ENCODE results near the gene SLC9A5.

Gene SLC9A5, protein sequence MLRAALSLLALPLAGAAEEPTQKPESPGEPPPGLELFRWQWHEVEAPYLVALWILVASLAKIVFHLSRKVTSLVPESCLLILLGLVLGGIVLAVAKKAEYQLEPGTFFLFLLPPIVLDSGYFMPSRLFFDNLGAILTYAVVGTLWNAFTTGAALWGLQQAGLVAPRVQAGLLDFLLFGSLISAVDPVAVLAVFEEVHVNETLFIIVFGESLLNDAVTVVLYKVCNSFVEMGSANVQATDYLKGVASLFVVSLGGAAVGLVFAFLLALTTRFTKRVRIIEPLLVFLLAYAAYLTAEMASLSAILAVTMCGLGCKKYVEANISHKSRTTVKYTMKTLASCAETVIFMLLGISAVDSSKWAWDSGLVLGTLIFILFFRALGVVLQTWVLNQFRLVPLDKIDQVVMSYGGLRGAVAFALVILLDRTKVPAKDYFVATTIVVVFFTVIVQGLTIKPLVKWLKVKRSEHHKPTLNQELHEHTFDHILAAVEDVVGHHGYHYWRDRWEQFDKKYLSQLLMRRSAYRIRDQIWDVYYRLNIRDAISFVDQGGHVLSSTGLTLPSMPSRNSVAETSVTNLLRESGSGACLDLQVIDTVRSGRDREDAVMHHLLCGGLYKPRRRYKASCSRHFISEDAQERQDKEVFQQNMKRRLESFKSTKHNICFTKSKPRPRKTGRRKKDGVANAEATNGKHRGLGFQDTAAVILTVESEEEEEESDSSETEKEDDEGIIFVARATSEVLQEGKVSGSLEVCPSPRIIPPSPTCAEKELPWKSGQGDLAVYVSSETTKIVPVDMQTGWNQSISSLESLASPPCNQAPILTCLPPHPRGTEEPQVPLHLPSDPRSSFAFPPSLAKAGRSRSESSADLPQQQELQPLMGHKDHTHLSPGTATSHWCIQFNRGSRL

DNA sequence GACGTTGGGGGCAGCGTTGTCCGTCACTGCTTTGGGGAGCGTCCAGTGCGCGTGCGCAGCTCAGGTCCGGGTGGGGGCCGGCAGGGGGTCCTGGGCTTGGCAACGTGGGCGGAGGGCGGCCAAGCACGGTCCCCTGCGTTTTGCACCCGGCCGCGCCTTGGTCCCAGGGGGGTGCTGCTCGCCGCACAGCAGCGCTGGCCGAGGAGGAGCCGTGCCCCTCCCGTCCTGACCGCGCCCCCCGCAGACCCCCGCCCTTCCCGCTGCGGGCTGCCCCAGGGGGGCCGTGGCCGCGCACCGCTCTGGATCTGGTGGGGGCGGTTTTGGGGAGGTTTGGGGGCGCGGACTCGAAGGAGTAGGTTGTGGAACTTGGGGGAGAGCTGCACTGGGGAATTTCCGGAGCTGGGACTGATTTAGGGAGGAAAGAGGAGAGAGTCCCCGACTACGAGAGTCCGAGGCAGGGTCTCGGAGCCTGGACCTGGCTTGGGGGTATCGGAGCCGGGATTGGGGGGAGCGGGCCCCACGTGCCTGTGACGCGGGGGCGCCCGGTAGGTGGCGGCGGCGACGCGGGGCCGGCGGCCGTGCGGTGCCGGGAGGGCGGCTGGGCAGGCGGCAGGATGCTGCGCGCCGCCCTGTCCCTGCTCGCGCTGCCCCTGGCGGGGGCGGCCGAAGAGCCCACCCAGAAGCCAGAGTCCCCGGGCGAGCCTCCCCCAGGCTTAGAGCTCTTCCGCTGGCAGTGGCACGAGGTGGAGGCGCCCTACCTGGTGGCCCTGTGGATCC lies at the start of gene SLC9A5:
SLC9A5 (plus strand) TSS at position 579 of the 777 bp plus-strand sequence; CDS start at position 615, 36 bp downstream.
- DNase-seq, result peak in 5 of 58 donors; percentile 12 to 38 (median 18)

DNA sequence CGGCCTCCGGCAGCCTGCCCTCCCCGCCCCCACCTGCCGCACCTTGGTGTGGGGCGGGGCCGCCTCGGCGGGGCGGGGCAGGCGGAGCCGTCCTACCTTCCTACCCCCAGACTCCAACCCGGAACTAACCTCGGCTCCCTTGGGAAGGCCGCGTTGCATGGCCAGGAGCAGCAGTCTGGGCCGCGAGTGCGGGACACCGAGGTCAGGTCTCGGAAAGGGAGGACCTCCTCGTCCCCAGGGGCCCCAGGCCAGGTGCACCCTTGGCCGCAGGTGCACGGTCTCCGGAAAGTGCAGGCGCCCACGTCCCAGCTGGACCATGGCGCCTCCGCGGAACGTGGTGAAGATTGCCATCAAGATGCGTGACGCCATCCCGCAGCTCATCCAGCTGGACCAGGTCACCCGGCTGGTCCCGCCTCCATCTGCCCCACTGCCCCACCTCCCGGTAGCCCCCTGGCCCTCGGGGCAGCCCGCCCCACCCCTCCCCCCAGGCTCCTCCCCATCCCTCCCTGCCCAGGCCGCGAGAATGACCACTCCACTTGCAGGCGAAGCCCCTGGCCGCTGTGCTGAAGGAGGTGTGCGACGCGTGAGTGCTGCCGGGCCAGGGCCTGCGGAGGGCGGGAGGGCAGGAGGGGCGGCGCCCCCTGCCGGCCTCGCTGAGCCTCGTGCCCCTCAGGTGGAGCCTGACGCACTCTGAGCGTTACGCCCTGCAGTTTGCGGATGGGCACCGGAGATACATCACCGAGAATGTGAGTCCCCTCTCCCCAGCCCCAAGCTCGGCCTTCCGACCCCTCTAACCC lies 49.6 kb upstream of the SLC9A5 start, which contains the start of gene ELMO3:
ELMO3 (plus strand) TSS at position 121 of the 797 bp plus-strand sequence; CDS start at position 317, 196 bp downstream.
- DNase-seq, result no peak

DNA sequence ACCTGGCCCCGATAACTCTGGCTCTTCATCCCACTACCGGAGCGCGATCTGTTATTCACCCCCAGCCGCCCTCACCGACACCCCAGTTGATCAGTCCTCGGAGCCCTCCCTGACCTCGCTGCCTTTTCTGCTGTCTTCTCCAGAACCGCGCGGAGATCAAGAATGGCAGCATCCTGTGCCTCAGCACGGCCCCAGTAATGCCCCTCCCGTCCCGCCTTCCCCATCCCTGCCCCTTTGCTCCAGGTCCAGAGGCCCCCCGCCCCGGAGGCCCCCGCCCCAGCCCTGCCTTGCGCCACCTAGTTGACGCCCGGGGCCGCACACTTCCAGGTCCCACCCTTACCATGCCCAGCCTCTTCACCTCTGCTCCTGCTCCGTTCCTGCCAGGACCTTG lies 49.0 kb upstream of the SLC9A5 start:
- DNase-seq, result no peak

DNA sequence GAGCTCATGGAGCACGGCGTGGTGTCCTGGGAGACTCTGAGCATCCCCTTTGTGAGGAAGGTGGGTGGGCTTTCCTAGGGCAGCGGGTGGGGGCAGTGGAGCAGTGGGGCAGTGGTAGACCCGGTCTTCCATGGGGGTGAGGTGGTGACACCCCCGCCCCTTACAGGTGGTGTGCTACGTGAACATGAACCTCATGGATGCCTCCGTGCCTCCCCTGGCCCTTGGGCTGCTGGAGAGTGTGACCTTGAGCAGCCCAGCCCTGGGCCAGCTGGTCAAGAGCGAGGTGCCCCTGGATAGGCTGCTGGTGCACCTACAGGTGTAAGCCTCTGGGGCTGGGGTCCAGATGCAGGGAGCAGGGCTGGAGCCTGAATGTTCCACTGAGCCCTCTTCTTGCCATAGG lies 48.3 kb upstream of the SLC9A5 start:
- no peak for DNase-seq

DNA sequence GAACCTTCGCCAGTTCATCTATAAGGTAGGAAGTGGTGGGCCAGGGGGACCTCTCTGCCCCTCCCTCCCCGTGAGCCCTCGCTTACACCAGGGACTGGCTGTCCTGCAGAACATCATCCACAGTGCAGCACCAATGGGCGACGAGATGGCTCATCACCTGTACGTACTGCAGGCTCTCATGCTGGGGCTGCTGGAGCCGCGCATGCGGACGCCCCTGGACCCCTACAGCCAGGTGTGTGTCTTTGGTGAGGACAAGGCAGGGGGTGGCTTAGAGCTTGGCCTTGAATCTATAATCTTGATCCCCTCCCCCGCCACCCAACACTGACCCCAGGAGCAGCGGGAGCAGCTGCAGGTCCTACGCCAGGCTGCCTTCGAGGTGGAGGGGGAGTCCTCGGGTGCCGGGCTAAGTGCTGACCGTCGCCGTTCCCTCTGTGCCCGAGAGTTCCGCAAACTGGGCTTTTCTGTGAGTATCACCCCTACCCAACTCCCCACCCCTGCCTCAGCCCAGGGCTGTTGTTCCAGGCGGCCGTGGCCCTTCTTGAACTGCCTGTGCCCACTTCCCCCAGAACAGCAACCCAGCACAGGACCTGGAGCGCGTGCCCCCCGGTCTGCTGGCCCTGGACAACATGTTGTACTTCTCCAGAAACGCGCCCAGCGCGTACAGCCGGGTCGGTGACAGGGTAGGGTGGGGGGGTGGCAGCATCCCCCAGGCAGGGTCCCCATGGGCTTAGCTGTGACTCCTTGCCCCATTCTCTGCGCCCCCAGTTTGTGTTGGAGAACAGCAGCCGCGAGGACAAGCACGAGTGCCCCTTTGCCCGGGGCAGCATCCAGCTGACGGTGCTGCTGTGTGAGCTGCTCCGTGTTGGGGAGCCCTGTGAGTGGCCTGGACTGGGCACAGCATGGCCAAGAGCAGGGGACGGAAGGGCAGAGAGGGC lies 47.1 kb upstream of the SLC9A5 start:
- no peak for DNase-seq

DNA sequence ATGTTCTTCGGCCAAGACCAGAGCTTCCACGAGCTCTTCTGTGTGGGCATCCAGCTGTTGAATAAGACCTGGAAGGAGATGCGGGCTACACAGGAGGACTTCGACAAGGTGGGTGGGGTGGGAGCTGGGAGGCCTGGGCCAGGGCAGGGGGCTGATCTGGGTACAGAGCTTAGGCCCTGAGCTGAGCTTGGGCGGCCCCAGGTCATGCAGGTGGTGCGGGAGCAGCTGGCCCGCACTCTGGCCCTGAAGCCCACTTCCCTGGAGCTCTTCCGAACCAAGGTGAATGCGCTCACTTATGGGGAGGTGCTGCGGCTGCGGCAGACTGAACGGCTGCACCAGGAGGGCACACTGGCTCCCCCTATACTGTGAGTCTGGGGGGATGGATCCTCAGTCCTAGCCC lies 46.4 kb upstream of the SLC9A5 start:
- no peak for DNase-seq

DNA sequence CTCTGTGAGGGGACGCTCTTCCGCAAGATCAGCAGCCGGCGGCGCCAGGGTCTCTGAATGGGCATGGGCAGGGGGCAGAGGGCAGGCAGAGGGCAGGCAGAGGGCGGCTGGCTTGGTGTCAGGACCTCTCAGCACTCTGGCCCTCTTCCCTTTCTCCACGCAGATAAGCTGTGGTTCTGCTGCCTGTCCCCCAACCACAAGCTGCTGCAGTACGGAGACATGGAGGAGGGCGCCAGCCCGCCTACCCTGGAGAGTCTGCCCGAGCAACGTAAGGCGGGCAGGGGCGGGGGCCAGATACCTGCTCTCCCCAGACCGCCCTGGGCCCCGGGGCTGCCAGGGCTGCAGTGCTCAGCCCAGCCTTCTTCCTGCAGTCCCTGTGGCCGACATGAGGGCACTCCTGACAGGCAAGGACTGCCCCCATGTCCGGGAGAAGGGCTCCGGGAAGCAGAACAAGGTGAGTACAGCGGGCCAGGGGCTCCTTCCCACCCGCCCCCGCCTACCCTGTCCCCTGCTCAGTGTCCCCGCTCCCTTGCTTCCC lies 45.8 kb upstream of the SLC9A5 start:
- no peak for DNase-seq

DNA sequence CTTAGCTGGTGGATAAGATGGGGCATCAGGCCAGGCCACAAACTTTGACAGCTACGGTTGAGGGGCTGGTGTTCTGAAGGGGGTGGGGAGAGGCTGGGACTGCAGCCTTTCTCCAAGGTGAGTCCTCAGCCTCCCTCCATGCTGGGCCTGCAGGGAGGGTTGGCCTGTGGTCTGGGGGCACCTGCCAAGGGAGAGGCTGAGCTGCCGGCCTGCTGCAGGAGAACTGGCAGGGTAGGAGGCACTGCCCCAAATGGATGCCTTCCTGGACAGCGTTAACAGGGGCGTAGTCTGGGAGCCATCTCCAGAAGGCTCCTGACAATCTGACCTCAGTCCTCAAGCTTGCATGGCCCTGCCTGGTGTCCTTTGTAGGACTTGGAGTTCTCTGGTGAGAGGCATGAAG lies 44.7 kb upstream of the SLC9A5 start:
- DNase-seq, result no peak

DNA sequence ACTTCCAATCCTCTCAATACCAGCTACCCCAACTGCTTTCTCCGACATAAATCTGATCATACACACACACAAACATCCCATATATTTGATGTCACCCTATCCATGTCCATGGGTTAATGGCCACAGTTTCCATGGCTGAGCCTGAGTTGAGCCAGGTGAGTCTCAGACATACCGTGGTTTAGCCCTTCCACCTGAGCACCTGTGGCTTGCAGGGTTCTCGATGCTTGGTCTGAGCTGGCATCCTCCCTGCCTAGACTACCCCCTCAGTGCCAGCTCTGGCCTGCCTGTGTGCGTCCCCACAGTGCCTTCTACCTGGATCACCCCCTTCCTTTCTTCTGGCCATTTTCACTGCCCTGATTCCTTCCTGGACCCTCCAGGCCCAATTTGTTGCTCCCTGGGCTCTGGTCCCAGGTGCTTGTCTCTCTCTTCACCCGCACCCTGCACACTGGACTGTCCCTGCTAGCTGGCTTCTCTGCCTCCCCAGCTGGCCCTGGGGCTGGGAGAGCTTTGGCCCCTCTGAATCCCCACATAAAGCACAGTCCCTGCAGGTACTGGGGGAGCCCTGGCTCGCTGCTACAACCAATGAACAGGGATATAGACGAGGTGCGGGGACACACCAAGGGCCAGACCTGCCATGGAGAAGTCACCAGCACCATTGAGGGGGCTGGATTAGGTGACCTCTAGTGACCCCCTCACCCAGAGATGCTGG lies 42.5 kb upstream of the SLC9A5 start:
- no peak for DNase-seq

DNA sequence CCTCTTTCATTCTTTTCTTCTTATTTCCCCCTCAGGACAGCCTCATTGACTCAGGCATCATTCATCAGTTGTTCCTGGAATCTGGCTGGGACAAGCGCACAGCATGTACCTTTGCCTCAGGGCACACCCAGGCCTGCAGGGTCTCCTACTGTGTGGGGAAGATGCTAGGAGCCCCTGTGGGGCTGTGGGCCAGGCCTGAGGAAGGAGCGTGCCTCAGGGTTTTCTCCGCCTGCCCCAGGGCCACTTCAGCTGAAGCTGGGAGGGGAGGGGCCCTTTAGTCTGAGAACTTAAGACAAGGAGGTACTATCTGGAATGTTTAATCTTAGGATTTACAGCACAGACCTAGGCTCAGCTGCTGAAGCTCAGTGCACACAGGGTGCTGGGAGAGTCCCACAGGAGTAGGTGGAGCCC lies 41.9 kb upstream of the SLC9A5 start:
- DNase-seq, result no peak

DNA sequence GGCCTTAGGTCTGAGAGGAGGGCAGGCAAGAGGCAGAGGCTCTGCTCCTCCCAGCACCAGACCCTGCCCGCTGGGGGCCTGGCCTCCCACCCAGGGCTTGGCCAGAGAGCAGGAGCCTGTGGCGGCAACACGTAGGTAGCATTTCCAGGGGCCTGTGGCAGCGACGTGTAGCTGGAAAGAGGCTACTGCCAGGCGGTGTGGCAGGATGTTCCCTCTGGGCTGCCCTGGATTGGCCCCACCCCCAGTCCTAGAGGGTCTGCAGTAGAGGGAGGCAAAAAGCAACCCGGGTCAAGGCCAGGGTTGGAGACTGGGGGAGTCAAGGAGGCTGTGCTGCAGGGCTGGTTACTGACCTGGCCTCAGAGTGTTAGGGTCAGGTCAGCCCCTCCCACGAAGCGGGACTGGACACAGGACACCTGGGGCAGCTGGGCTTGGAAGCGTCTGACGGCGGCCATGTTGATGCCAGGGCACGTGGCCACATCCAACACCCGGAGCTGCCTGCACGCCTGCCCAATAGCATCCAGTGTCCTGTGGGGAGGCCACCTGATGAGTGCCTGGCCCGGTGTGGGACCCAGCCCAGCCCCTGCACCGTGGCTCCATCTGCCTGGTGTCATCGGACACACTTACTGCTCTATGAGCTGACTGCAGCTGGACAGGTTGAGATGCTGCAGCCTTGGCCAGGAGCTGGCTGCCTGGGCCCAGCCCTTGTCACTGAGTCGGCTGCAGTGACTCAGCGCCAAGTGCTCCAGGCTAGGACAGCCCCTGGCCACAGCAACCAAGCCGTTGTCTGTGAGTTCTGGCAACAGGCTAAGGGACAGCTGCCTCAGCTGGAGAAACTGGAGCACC lies 41.3 kb upstream of the SLC9A5 start:
- DNase-seq, result no peak

DNA sequence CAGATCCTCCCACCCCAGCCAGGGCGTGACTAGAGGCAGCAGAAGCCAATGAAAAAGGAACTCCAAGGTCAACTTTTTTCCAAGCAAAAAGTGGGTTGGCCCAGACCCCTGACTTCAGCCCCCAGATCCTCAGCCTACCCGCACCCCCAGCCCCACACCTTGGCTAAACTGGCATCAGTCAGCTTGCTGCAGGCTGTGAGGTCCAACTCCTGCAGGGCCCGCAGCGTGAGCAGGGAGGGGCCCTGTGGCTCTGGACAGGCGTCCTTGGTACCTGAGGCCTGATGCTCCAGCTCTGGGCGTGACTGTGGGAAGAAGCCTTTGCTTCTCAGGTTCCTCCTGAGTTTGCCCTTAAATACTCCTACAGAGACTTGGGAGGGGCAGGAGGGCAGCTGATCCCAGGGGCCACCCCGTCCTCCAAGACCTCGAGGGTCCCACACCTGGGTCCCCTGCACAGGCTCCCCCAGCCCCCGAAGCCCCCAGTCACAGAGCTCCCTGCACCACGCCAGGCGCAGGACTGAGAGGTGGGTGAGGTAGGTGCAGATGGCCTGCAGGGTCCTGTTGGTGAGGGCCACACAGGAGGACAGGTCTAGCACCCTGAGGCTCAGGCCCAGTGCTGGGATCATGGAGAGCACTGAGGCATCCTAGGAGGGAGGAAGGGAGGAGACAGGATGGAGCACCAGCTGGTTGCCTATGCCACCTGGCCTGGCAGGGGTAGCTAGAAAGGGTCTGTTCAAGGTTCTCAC lies 40.5 kb upstream of the SLC9A5 start:
- no peak for DNase-seq

DNA sequence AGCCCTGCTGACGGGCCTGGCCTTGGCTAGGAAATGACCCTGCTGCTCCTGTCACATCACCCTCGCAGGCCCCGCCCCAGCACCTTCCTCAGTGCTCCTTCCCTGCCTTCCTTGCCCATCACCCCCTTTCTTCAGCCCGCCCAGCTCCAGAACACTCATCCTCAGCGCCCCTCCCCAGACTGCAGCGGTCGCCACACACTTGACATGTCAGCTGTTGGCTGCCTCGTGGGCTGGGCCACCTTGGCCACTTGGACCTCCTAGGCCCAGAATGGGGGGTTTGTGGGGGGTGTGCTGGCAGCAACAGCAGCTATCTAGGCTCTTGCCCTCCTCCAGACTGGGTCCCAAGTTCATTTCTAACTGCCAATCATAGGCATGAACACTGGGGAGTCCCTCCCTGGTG lies 39.2 kb upstream of the SLC9A5 start:
- no peak for DNase-seq

DNA sequence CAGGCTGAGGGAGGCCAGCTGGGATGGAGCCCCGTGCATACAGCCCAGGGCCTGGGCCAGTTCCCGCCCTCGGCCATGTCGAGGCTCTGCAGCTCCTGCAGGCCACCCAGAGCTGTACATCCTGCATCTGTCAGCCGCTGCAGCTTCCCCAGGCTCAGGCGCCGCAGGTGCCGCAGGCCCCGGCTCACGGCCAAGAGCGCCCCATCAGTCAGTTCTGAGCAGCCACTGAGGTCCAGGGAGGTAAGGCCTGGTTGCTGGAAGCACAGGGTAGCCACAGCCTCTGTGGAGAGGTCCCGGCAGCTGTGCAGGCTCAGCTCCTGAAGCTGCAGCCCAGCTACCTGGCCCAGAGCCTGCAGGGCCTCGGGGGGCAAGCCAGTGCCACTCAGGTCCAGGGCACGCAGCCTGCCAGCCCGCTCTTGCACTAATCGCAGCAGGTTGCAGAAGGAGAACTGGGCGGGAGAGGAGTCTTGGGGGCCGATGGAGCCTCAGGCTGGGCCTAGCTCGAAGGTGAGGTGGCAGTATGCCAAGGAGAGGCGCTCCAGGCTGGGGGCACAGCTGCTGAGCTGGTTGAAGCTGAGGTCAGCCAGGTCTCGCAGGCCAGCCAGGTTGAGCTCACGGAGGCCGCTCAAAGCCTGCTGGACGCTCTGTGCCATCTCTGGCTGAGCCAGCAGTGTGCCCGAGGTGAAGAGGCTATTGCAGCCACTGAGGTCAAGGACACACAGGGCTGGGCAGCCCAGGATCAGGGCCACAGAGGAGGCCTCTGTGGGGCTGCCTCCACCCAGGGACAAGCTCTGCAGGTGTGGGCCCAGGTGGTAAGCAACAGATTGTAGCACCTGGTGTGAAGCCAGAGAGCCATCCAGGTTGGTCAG lies 38.5 kb upstream of the SLC9A5 start:
- DNase-seq, result no peak

DNA sequence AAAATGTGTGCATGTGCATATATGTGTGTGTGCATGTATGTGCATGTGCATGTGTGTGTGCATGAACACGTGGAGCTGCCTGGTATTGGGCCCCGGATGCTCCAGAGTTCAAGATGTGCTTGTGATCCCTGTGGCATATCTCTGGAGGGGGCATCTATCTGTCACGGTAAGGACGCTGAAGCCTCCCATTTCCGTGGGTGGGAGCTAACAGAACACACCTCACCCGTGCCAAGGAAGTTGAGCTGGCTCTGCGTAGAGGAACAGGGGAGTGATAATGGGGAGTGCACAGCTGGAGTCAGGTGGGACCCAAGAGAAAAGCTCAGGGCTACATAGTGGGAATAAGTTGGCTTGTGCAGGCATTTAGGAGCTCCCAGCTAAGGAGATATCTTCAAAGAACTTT lies 37.1 kb upstream of the SLC9A5 start:
- no peak for DNase-seq

DNA sequence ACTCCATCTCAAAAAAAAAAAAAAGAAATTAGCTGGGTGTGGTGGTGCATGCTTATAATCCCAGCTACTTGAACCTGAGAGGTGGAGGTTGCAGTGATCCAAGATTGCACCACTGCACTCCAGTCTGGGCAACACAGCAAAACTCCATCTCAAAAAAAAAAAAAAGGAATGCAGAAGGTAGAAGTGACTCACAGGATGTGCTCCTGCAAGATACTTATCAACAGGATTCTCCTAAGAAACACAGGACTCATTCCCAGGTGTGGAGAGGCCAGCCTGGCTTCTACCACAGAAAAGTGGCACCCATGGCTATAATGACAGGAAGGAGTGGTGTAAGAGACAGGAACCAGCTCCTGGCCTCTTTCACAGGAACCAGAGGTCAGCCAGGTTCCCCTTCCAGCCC lies 36.0 kb upstream of the SLC9A5 start:
- no peak for DNase-seq
